KOPT-K1 (cell line): ENCODE results near the gene LAD1.

Experiments
- H3K27ac ChIP-seq: fragments of 200-600 bp; sonication (generic); 2 replicates; pipeline ENCODE4 v1.5.1; 2016; ENCODE audit warnings: antibody characterized with exemption, mild to moderate bottlenecking, low read depth, low read length; ENCODE audit not compliant: poor library complexity, severe bottlenecking
- H3K36me3 ChIP-seq: fragments of 200-600 bp; sonication (generic); 2 replicates; pipeline ENCODE4 v1.5.1; 2017; ENCODE audit warnings: antibody characterized with exemption, mild to moderate bottlenecking, low read length, moderate library complexity; ENCODE audit not compliant: insufficient read depth
- H3K9me3 ChIP-seq: fragments of 200-600 bp; sonication (generic); 2 replicates; pipeline ENCODE4 v1.5.1; 2017; ENCODE audit warnings: antibody characterized with exemption, low read length, mild to moderate bottlenecking; ENCODE audit not compliant: insufficient read depth, poor library complexity, severe bottlenecking

LAD1 gene

GRCh38 chr1:201344206-201345080 lies 54.7 kb downstream of the LAD1 start:
- no peaks in the 10 kb centered on the region for H3K36me3 ChIP-seq
- H3K9me3 ChIP-seq, result peaks cover 5% of the 10 kb centered on the region
- peak overlapping the region; percentile 19 for H3K27ac ChIP-seq

- H3K27ac ChIP-seq, result no peak overlapping the region
- peaks cover 5% of the 10 kb centered on the region for H3K9me3 ChIP-seq
- H3K36me3 ChIP-seq, result no peaks in the 10 kb centered on the region
Measured at GRCh38 chr1:201341377-201341776, 57.7 kb downstream of the LAD1 start.

- Histone ChIP-seq H3K36me3 (no peaks in the 10 kb centered on the region), H3K27ac (no peak overlapping the region), H3K9me3 (peaks cover 1% of the 10 kb centered on the region)
Measured at GRCh38 chr1:201336711-201337450, 62.2 kb downstream of the LAD1 start.

- H3K36me3 ChIP-seq, result no peaks in the 10 kb centered on the region
- no peaks in the 10 kb centered on the region for H3K9me3 ChIP-seq
- no peak overlapping the region for H3K27ac ChIP-seq
Measured at GRCh38 chr1:201335901-201336300, 63.2 kb downstream of the LAD1 start.

- no peak overlapping the region for H3K27ac ChIP-seq
- no peaks in the 10 kb centered on the region for H3K36me3 ChIP-seq
- H3K9me3 ChIP-seq, result no peaks in the 10 kb centered on the region
Measured at GRCh38 chr1:201335174-201335870, 63.8 kb downstream of the LAD1 start.

GRCh38 chr1:201334325-201335173 lies 64.6 kb downstream of the LAD1 start:
- Histone ChIP-seq H3K27ac (no peak overlapping the region), H3K36me3 (no peaks in the 10 kb centered on the region), H3K9me3 (no peaks in the 10 kb centered on the region)

- Histone ChIP-seq H3K36me3 (no peaks in the 10 kb centered on the region), H3K9me3 (no peaks in the 10 kb centered on the region), H3K27ac (no peak overlapping the region)
Measured at GRCh38 chr1:201332616-201333335, 66.3 kb downstream of the LAD1 start.

GRCh38 chr1:201332021-201332420 lies 67.1 kb downstream of the LAD1 start:
- H3K9me3 ChIP-seq, result no peaks in the 10 kb centered on the region
- H3K27ac ChIP-seq, result no peak overlapping the region
- H3K36me3 ChIP-seq, result no peaks in the 10 kb centered on the region

- no peaks in the 10 kb centered on the region for H3K36me3 ChIP-seq
- H3K27ac ChIP-seq, result no peak overlapping the region
- no peaks in the 10 kb centered on the region for H3K9me3 ChIP-seq
Measured at GRCh38 chr1:201331166-201331565, 68.0 kb downstream of the LAD1 start.
